ENCODE measurements around the gene CTXND2. TPM values are rescaled to one million over a fixed set of nuclear protein-coding genes. Genes with fewer than 3 reads are reported as not detected.

Gene CTXND2
- polyA plus RNA-seq, 1 donor (not counting 4 experiments of a cell fraction or from before 2014, with no cell fraction given): not detected

DNA sequence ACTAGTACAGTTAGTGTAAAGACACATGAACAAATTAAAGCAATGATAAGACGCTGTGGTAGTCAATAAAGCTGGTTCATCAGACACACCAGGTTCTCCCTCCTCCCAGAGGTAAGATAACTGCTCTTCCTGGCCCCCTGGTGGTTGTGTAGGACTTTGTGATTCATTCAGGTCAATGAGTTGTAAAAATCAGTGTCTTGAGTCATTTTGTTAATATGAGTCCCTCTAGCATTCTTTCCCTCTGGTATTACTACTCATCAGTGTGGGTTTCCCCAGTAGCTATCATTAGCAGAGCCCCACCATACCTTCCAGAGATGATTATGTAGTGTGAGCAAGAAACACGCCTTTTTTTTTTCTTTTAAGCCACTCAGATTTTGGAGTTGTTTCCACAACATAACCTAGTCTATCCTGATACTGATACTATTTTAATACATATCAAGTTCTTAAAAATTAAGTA lies 35.6 kb downstream of the CTXND2 start:
- Histone ChIP-seq H3K4me1 (ENCODE audit: control insufficient read depth, extremely low read depth, insufficient read depth, low read length) (peaks cover 11% of the 10 kb centered on the region), H3K9me3 (ENCODE audit: control insufficient read depth, low read depth, low read length) (no peaks in the 10 kb centered on the region), H2AFZ (ENCODE audit: control insufficient read depth, low read length) (no peak overlapping the region), H3K36me3 (ENCODE audit: control insufficient read depth in 2 of 2, extremely low read depth in 1 of 2, insufficient read depth in 2 of 2, low read length in 2 of 2) (peaks cover 0 to under 1% of the 10 kb centered on the region in 2 experiments), H3K9ac (ENCODE audit: control insufficient read depth, extremely low read depth, insufficient read depth, low read length) (no peak overlapping the region), H3K27me3 (ENCODE audit: control insufficient read depth, extremely low read depth, insufficient read depth, low read length) (no peaks in the 10 kb centered on the region), H3K4me2 (ENCODE audit: control insufficient read depth, extremely low read depth, insufficient read depth, low read depth, low read length) (peak overlapping the region; percentile 29), H3K27ac (ENCODE audit: control insufficient read depth, insufficient read depth, low read length) (peak overlapping the region; percentile 67), H3K79me2 (ENCODE audit: control insufficient read depth, insufficient read depth, low read length) (peaks cover 8% of the 10 kb centered on the region), H3K9me1 (ENCODE audit: control insufficient read depth, extremely low read depth, insufficient read depth, low read length) (no peaks in the 10 kb centered on the region), H4K20me1 (ENCODE audit: control insufficient read depth, extremely low read depth, insufficient read depth, low read length) (no peaks in the 10 kb centered on the region), H3K4me3 (ENCODE audit: control insufficient read depth in 2 of 3, extremely low read depth in 1 of 3, insufficient read depth in 2 of 3, low read depth in 1 of 3, low read length in 3 of 3) (no peak overlapping the region)
- FAIRE-seq (peak; percentile 80), DNase-seq (ENCODE audit: low read depth, low spot score) (peak; percentile 84)
- dilution Hi-C loops (cut with MboI; ENCODE audit: extremely low pct_ligation_motif_present, low sequenced_read_pairs): no loop called here
- peak; percentile 65 to 86 (median 75) for TF ChIP-seq CTCF (optimal IDR thresholded peaks at IDR 0.05 in 1 of 3, IDR thresholded peaks at IDR 0.05 in 1 of 3, conservative IDR thresholded peaks at IDR 0.05 in 1 of 3; ENCODE audit: extremely low read depth in 1 of 3, insufficient read depth in 2 of 3, low read length in 3 of 3)
- no peak for TF ChIP-seq EZH2 (IDR thresholded peaks at IDR 0.05; ENCODE audit: low read length)

GRCh38 chr1:150925080-150925479 lies 38.1 kb downstream of the CTXND2 start:
- H3K27me3 ChIP-seq (ENCODE audit: control insufficient read depth, extremely low read depth, insufficient read depth, low read length): no peaks in the 10 kb centered on the region
- dilution Hi-C loops (cut with MboI; ENCODE audit: extremely low pct_ligation_motif_present, low sequenced_read_pairs): no loop called here
- H3K9ac ChIP-seq (ENCODE audit: control insufficient read depth, extremely low read depth, insufficient read depth, low read length): no peak overlapping the region
- no peak for DNase-seq (ENCODE audit: low read depth, low spot score)
- peak overlapping the region in 1 of 3 experiments; percentile 27 for H3K4me3 ChIP-seq (ENCODE audit: control insufficient read depth in 2 of 3, extremely low read depth in 1 of 3, insufficient read depth in 2 of 3, low read depth in 1 of 3, low read length in 3 of 3)
- peaks cover 8 to 12% of the 10 kb centered on the region in 2 experiments for H3K36me3 ChIP-seq (ENCODE audit: control insufficient read depth in 2 of 2, extremely low read depth in 1 of 2, insufficient read depth in 2 of 2, low read length in 2 of 2)
- FAIRE-seq: no peak
- peaks cover 10% of the 10 kb centered on the region for H3K79me2 ChIP-seq (ENCODE audit: control insufficient read depth, insufficient read depth, low read length)
- H3K9me3 ChIP-seq (ENCODE audit: control insufficient read depth, low read depth, low read length): no peaks in the 10 kb centered on the region
- no peak overlapping the region for H2AFZ ChIP-seq (ENCODE audit: control insufficient read depth, low read length)
- H3K9me1 ChIP-seq (ENCODE audit: control insufficient read depth, extremely low read depth, insufficient read depth, low read length): no peaks in the 10 kb centered on the region
- H3K4me2 ChIP-seq (ENCODE audit: control insufficient read depth, extremely low read depth, insufficient read depth, low read depth, low read length): no peak overlapping the region
- H4K20me1 ChIP-seq (ENCODE audit: control insufficient read depth, extremely low read depth, insufficient read depth, low read length): no peaks in the 10 kb centered on the region
- peaks cover 11% of the 10 kb centered on the region for H3K4me1 ChIP-seq (ENCODE audit: control insufficient read depth, extremely low read depth, insufficient read depth, low read length)
- peak overlapping the region; percentile 36 for H3K27ac ChIP-seq (ENCODE audit: control insufficient read depth, insufficient read depth, low read length)
- TF ChIP-seq CTCF (optimal IDR thresholded peaks at IDR 0.05 in 1 of 3, IDR thresholded peaks at IDR 0.05 in 1 of 3, conservative IDR thresholded peaks at IDR 0.05 in 1 of 3; ENCODE audit: extremely low read depth in 1 of 3, insufficient read depth in 2 of 3, low read length in 3 of 3) (no peak), EZH2 (IDR thresholded peaks at IDR 0.05; ENCODE audit: low read length) (no peak)

All from keratinocyte (primary cell).